AG09319 (cell line): Measurements from ENCODE around the gene EDC3.

ENCODE experiments used
- DNase-seq: peaks from one replicate; pipeline ENCODE4 v3.0.0-alpha.2; 2010; ENCODE audit warnings: low read depth; ENCODE audit errors: extremely low read depth
- CTCF ChIP-seq: IDR thresholded peaks from 2 replicates; pipeline ENCODE4 v1.5.1; 2011; ENCODE audit warnings: low read depth, mild to moderate bottlenecking, inconsistent platforms, low read length, moderate library complexity

EDC3 gene

DNA sequence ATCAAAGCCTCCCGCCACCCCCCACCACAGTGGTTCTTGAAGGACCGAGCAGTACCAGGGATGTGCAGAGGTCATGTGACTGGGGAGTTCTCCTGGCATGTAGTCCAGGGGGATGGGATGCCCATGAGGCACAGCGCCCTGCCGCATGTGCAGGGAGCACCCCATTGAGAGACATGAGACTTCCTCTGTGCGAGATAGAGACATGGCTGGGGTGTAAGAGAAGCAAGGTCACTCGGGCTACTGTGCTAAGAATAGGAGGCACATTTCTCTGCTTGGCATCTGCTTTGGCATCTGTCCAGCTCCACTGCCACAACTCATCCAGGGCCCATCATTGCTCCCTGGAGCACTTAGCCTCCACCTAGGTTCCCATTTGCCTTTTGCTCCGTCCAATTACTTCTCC, 31.9 kb upstream of the EDC3 start:
- TF ChIP-seq CTCF = no peak
- DNase-seq = no peak

GRCh38 chr15:74726774-74727164, 30.9 kb upstream of the EDC3 start:
- TF ChIP-seq CTCF = no peak
- no peak for DNase-seq

DNA sequence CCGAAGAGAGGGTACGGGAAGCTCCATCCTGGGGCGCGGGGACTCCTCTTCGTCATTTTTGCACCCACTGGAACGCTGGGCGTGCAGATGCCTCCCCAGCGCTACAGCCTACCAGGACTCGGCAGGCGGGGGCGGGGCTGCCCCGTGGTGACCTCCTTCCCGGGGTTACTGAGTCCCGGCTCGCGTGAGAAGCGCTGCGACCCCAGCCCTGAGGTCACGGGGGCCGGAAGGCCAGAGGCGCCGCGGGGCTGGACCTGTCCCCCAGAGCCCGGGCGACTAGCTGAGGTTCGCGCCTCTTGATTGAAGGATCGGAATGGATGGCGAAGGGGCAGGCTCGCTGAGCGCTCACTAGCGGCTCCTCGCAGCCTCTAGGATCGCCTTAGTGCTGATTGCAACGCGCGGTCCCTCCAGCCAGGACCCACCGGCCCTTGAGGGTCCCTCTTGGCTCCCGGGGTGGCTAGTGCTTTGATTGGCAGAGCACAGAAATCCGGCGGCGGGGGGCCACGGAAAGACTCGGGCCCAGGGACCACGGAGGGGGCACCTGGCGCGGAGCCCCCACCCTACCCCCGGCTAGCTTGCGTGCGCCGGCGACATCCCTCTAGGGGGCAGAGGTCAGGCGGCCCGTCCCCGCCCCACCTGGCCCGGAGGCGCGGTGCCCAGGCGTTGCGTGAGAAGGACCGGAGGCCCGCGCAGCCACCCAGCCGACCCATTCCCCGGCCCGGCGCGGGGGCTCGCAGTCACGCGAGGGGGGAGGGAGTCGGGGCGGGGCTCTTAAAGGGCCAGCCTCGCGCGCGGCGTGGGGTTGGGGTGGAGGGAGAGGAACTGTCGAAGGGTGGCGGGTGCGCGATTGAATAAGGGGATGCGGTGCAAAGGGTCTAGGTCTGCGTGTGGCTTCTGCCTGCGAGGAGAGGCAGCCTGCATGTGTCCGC, 30.3 kb upstream of the EDC3 start:
- peak; percentile 10 for DNase-seq

GRCh38 chr15:74725225-74725774, 29.5 kb upstream of the EDC3 start, which contains the start of gene CYP1A1:
Gene CYP1A1, minus strand, starts transcription at chr15:74725528. Its CDS starts 2,431 bp downstream, at chr15:74723097.
- no peak for TF ChIP-seq CTCF
- no peak for DNase-seq

More for the DNA sequence above, 30.3 kb upstream of the EDC3 start:
- TF ChIP-seq CTCF = no peak

GRCh38 chr15:74724570-74725224, 28.9 kb upstream of the EDC3 start:
- no peak for TF ChIP-seq CTCF
- DNase-seq = no peak

DNA sequence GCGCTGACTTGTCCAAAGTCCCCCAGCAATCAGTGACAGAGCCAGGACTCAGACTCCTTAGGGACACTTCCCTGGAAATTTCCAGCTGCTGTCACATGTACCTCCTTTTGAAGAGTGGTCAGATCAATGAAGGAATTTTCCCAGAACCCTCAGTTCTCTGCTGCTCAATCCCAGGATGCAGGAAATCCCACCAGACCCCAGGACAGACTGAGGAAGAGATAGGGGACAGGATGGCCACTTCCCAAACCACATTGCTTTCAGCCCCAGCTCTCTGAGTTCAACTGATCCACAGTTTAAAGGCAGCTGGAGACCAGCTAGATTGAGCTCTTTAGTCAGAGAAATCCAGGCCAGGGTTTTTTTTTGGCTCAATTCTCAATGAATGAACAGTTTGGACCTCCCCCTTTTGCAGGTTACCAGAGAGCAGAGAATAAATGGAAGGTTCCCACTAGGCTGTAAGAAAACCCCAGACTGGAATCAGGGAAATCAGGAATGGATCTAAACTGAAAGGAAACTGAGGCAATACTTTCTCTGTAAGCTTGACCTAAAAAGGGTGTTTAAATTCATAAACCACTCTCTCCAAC, 28.0 kb upstream of the EDC3 start:
- TF ChIP-seq CTCF = no peak
- DNase-seq = peak; percentile 5
